GM12875 (cell line): ENCODE measurements around the gene DDX39B.

Experiments
- H3K4me3 ChIP-seq: one replicate; pipeline ENCODE4 v1.5.1; 2011; ENCODE audit warnings: low read depth, low read length, control low read depth
- CTCF ChIP-seq: IDR thresholded peaks from 2 replicates; pipeline ENCODE4 v1.5.1; 2011; ENCODE audit warnings: low read depth, mild to moderate bottlenecking, control low read depth, inconsistent platforms, low read length, moderate library complexity, borderline replicate concordance; ENCODE audit not compliant: insufficient read depth

DDX39B gene

GRCh38 chr6:31544676-31545075 is 2.9 kb upstream of the DDX39B start:
- no peak for TF ChIP-seq CTCF
- no peak overlapping the region for H3K4me3 ChIP-seq

DNA sequence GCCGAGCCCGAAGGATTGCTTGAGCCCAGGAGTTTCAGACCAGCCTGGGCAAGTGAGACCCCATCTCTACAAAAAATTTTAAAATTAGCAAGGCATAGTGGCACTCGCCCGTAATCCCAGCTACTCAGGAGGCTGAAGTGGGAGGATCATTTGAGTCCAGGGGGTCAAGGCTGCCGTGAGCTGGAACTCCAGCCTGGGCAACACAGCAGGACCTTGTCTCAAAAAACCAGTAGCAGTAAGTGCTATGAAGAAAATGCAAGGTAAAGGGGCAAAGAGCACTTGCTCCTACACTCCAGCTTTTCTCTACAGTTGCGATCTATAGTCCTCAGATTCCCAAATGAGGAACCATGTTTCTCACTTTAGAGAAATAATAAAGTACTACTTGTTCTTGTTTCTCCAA is 1.8 kb upstream of the DDX39B start:
- TF ChIP-seq CTCF: no peak
- no peak overlapping the region for H3K4me3 ChIP-seq

DNA sequence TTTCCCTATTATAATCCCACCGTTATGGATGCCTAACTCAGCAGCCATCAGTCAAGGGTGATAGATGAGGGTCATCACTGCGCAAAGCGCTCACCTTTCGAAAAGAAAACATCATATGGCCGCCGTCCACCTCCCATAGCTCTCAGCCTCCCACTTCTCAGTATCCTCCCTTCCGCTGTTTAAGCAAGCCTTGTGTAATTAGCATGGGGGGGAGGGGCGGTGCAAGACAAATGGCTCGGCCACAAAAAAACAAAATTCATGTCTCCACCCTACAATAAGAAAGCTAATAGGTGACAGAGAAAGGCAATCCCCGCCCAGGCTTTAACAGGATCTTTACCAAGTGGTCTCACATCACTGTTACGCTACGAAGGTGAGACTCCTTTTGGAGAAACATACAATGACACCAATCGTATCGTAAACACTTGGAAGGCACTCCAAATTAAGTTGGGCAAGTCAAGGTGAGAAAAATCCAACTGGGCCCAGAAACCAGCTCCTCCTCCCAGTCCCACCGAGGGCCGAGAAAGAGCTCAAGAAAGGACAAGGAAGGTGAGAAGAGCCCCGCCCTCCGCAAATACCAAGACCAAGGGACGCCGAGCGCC is 645 bp downstream of the DDX39B start:
- H3K4me3 ChIP-seq: peak overlapping the region; percentile 67
- TF ChIP-seq CTCF: no peak

- H3K4me3 ChIP-seq: peak overlapping the region; percentile 67
- no peak for TF ChIP-seq CTCF
Observed at GRCh38 chr6:31540640-31541039, 1.2 kb downstream of the DDX39B start.

GRCh38 chr6:31538805-31539400 is 2.9 kb downstream of the DDX39B start:
- H3K4me3 ChIP-seq: no peak overlapping the region
- no peak for TF ChIP-seq CTCF

- TF ChIP-seq CTCF: no peak
Observed at GRCh38 chr6:31535538-31536324, 6.1 kb downstream of the DDX39B start.

More at GRCh38 chr6:31535538-31536324, 6.1 kb downstream of the DDX39B start:
- H3K4me3 ChIP-seq: no peak overlapping the region
